DMS153 treated with DMSO at 0.1 percent for 48 hours (cell line): ENCODE data around the gene PIWIL4.
"Not testable (repeated sequence)": the region's sequence is repeated elsewhere in the genome, so short reads cannot be mapped to it uniquely, and the experiment has no call there.

Experiments
- DNase-seq: peaks from one replicate; lab custom pipeline; 2025; ENCODE audit not compliant: unreplicated experiment; lab: John Stamatoyannopoulos, UW

Gene PIWIL4

GRCh38 chr11:94583866-94584500 lies 16.8 kb downstream of the PIWIL4 start:
- no peak for DNase-seq

GRCh38 chr11:94584978-94585377 lies 17.8 kb downstream of the PIWIL4 start:
- DNase-seq: no peak

GRCh38 chr11:94585399-94585798 lies 18.2 kb downstream of the PIWIL4 start:
- no peak for DNase-seq

- DNase-seq: no peak
Observed at GRCh38 chr11:94586546-94586945, 19.4 kb downstream of the PIWIL4 start.

- no peak for DNase-seq
Observed at GRCh38 chr11:94586978-94587377, 19.8 kb downstream of the PIWIL4 start.

- no peak for DNase-seq
Observed at GRCh38 chr11:94588366-94588942, 21.3 kb downstream of the PIWIL4 start.

GRCh38 chr11:94590352-94591041 lies 23.3 kb downstream of the PIWIL4 start:
- no peak for DNase-seq

GRCh38 chr11:94593030-94593429 lies 25.9 kb downstream of the PIWIL4 start:
- no peak for DNase-seq

- DNase-seq: no peak
Observed at GRCh38 chr11:94595076-94595475, 27.9 kb downstream of the PIWIL4 start.

GRCh38 chr11:94597896-94598295 lies 30.7 kb downstream of the PIWIL4 start:
- DNase-seq: no peak

- DNase-seq: no peak
Observed at GRCh38 chr11:94599510-94599909, 32.3 kb downstream of the PIWIL4 start.

- DNase-seq: no peak
Observed at GRCh38 chr11:94602430-94603372, 35.5 kb downstream of the PIWIL4 start.

- no peak for DNase-seq
Observed at GRCh38 chr11:94603587-94603986, 36.4 kb downstream of the PIWIL4 start.

GRCh38 chr11:94604482-94604881 lies 37.3 kb downstream of the PIWIL4 start:
- DNase-seq: no peak

- no peak for DNase-seq
Observed at GRCh38 chr11:94613120-94613519, 46.0 kb downstream of the PIWIL4 start.

- peak; percentile 84 for DNase-seq
Observed at GRCh38 chr11:94623120-94623735, 56.1 kb downstream of the PIWIL4 start.

GRCh38 chr11:94625422-94625821 lies 58.3 kb downstream of the PIWIL4 start:
- not testable (repeated sequence) for DNase-seq

- not testable (repeated sequence) for DNase-seq
Observed at GRCh38 chr11:94627003-94627560, 59.9 kb downstream of the PIWIL4 start.

GRCh38 chr11:94629741-94630140 lies 62.6 kb downstream of the PIWIL4 start:
- no peak for DNase-seq

- no peak for DNase-seq
Observed at GRCh38 chr11:94630221-94630620, 63.1 kb downstream of the PIWIL4 start.

- DNase-seq: no peak
Observed at GRCh38 chr11:94632356-94632755, 65.2 kb downstream of the PIWIL4 start.
